HUES6 (cell line): Measurements from ENCODE around the gene CLMN.

Experiments
- H3K27ac ChIP-seq: 2 replicates; pipeline ENCODE4 v1.7.0; 2013; ENCODE audit warnings: low read depth, mild to moderate bottlenecking, low read length, inconsistent platforms
- H3K27me3 ChIP-seq: 2 replicates; pipeline ENCODE4 v1.6.1; 2013; ENCODE audit warnings: low read length; ENCODE audit not compliant: control insufficient read depth, insufficient read depth
- H3K36me3 ChIP-seq: 2 replicates; pipeline ENCODE4 v1.6.1; 2013; ENCODE audit warnings: low read length; ENCODE audit not compliant: control insufficient read depth, insufficient read depth
- H3K4me1 ChIP-seq: 2 replicates; pipeline ENCODE4 v1.6.1; 2013; ENCODE audit warnings: low read length; ENCODE audit not compliant: control insufficient read depth, insufficient read depth
- H3K4me3 ChIP-seq: 2 replicates; pipeline ENCODE4 v1.5.1; 2013; ENCODE audit warnings: low read depth, low read length
- H3K9ac ChIP-seq: one replicate; pipeline ENCODE4 v1.6.1; 2013; ENCODE audit warnings: mild to moderate bottlenecking, low read length
- H3K9me3 ChIP-seq: 2 replicates; pipeline ENCODE4 v1.6.1; 2013; ENCODE audit warnings: low read depth, low read length; ENCODE audit not compliant: control insufficient read depth, insufficient read depth

Gene CLMN

GRCh38 chr14:95229749-95230148, 90.0 kb downstream of the CLMN start:
- Histone ChIP-seq H3K9me3 (no peaks in the 10 kb centered on the region), H3K36me3 (no peaks in the 10 kb centered on the region), H3K9ac (no peak overlapping the region), H3K4me3 (no peak overlapping the region), H3K4me1 (peaks cover 8% of the 10 kb centered on the region; the same call in 1 of the 2 replicates), H3K27ac (no peak overlapping the region), H3K27me3 (no peaks in the 10 kb centered on the region)

- Histone ChIP-seq H3K9me3 (no peaks in the 10 kb centered on the region), H3K27me3 (no peaks in the 10 kb centered on the region), H3K27ac (no peak overlapping the region), H3K9ac (no peak overlapping the region), H3K4me3 (no peak overlapping the region), H3K36me3 (no peaks in the 10 kb centered on the region), H3K4me1 (peaks cover 8% of the 10 kb centered on the region; the same call in 1 of the 2 replicates)
Measured at GRCh38 chr14:95228240-95228639, 91.5 kb downstream of the CLMN start.

GRCh38 chr14:95227279-95227860, 92.3 kb downstream of the CLMN start:
- no peaks in the 10 kb centered on the region for H3K9me3 ChIP-seq
- no peak overlapping the region for H3K9ac ChIP-seq
- H3K4me1 ChIP-seq, result peaks cover 10% of the 10 kb centered on the region; the same call in 1 of the 2 replicates
- H3K4me3 ChIP-seq, result no peak overlapping the region
- H3K27ac ChIP-seq, result no peak overlapping the region
- H3K27me3 ChIP-seq, result no peaks in the 10 kb centered on the region
- no peaks in the 10 kb centered on the region for H3K36me3 ChIP-seq

DNA sequence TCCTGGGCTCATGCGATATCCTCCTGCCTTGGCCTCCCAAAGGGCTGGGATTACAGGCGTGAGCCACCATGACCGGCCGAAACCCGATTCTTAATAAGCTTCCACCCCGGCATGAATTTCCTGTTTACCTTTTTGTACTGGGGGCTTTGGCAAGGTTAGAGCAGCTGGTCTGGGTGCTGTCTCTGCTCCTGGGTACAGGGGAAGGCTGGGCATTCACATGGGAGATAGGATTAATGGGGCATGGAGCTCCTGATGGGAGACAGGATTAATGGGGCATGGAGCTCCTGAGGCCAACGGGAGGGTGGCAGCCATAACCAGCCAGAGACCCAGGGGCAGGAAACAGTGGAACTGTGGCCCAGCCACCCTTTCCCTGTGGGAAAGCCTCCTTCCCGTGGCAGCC, 92.9 kb downstream of the CLMN start:
- H3K36me3 ChIP-seq, result no peaks in the 10 kb centered on the region
- H3K4me1 ChIP-seq, result peaks cover 15% of the 10 kb centered on the region
- no peak overlapping the region for H3K4me3 ChIP-seq
- H3K9me3 ChIP-seq, result no peaks in the 10 kb centered on the region
- no peaks in the 10 kb centered on the region for H3K27me3 ChIP-seq
- H3K27ac ChIP-seq, result no peak overlapping the region
- no peak overlapping the region for H3K9ac ChIP-seq

DNA sequence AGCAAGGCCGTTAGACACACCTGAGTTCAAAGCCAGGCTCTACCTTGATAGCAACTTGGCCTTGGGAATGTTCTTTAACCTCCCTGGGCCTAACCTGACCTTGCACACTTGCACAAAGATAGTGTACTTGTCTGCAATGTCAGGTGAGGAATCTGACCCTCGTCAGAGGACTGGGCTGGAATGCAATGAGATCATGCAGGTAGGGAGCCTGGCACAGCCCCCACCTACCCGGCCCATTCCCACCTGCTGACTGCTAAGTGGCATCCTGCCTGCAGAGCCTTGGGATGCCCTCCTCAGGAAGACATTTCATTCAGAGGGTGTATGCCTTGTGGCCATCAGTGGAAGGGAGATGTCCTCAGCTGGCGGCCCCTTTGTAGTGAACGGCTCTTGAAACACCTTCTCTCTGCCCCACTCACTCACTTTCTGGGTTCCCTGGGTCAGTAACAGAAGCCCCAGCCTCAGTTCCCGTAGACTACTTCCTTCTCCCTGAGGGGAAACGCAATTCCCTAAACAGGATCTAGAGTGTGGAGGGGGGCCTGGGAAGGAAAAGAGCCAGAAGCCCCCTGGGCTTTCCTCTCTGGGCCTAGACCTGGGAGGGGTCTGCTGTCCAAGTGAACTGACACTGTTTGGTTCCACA, 94.3 kb downstream of the CLMN start:
- H3K4me1 ChIP-seq, result peaks cover 30% of the 10 kb centered on the region
- H3K36me3 ChIP-seq, result no peaks in the 10 kb centered on the region
- no peaks in the 10 kb centered on the region for H3K9me3 ChIP-seq
- no peak overlapping the region for H3K9ac ChIP-seq
- no peak overlapping the region for H3K4me3 ChIP-seq
- H3K27me3 ChIP-seq, result no peaks in the 10 kb centered on the region
- no peak overlapping the region for H3K27ac ChIP-seq

- Histone ChIP-seq H3K27ac (no peak overlapping the region), H3K9ac (no peak overlapping the region), H3K27me3 (no peaks in the 10 kb centered on the region), H3K36me3 (no peaks in the 10 kb centered on the region), H3K4me3 (no peak overlapping the region), H3K9me3 (no peaks in the 10 kb centered on the region), H3K4me1 (peaks cover 43% of the 10 kb centered on the region)
Measured at GRCh38 chr14:95222870-95223398, 96.8 kb downstream of the CLMN start.

GRCh38 chr14:95222151-95222631, 97.5 kb downstream of the CLMN start:
- Histone ChIP-seq H3K36me3 (no peaks in the 10 kb centered on the region), H3K27ac (no peak overlapping the region), H3K27me3 (no peaks in the 10 kb centered on the region), H3K9me3 (no peaks in the 10 kb centered on the region), H3K4me1 (peaks cover 47% of the 10 kb centered on the region), H3K9ac (no peak overlapping the region), H3K4me3 (no peak overlapping the region)

GRCh38 chr14:95221531-95221930, 98.2 kb downstream of the CLMN start:
- Histone ChIP-seq H3K36me3 (no peaks in the 10 kb centered on the region), H3K4me1 (peaks cover 43% of the 10 kb centered on the region), H3K27ac (no peak overlapping the region), H3K9ac (no peak overlapping the region), H3K27me3 (no peaks in the 10 kb centered on the region), H3K9me3 (no peaks in the 10 kb centered on the region), H3K4me3 (no peak overlapping the region)

- Histone ChIP-seq H3K4me3 (no peak overlapping the region), H3K4me1 (peaks cover 43% of the 10 kb centered on the region), H3K9me3 (no peaks in the 10 kb centered on the region), H3K27ac (no peak overlapping the region), H3K36me3 (no peaks in the 10 kb centered on the region), H3K9ac (no peak overlapping the region), H3K27me3 (no peaks in the 10 kb centered on the region)
Measured at GRCh38 chr14:95220663-95221231, 99.0 kb downstream of the CLMN start.

GRCh38 chr14:95218472-95219193, 101.1 kb downstream of the CLMN start:
- Histone ChIP-seq H3K27ac (no peak overlapping the region), H3K4me1 (peaks cover 43% of the 10 kb centered on the region), H3K4me3 (no peak overlapping the region), H3K9ac (no peak overlapping the region), H3K27me3 (no peaks in the 10 kb centered on the region), H3K9me3 (no peaks in the 10 kb centered on the region), H3K36me3 (no peaks in the 10 kb centered on the region)

DNA sequence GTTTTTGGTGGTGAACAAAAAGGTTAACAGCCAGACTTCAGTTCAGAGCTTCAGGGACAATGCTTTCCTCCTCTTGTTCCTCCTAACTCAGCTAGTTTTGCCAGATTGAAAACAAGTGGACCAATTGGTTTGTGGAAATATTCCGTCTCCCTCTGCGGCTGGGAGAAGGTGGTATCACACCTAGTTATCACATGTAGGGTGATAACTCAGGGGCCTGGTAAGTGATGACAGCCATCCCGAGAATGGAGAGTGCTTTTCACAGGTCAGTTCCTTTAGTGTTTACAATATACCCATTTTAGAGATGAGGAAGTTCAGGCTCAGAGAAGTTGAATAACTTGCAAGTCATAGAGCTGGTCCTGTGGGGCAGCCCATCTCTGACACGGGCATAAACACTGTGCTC, 101.7 kb downstream of the CLMN start:
- Histone ChIP-seq H3K36me3 (no peaks in the 10 kb centered on the region), H3K9me3 (no peaks in the 10 kb centered on the region)

More for the DNA sequence above, 101.7 kb downstream of the CLMN start:
- H3K4me3 ChIP-seq, result no peak overlapping the region
- peaks cover 43% of the 10 kb centered on the region for H3K4me1 ChIP-seq
- H3K27me3 ChIP-seq, result no peaks in the 10 kb centered on the region
- H3K9ac ChIP-seq, result no peak overlapping the region
- H3K27ac ChIP-seq, result no peak overlapping the region
